Measurements from ENCODE around the gene HAUS5. TPM values are rescaled to one million over a fixed set of nuclear protein-coding genes. Genes with fewer than 3 reads are reported as not detected.

HAUS5 gene
- total RNA-seq, 1 donor from 2014 or later: 15.9 TPM

Other genes with a start within 250 kb of the HAUS5 start
- gene GPR42, start 241.7 kb upstream of the HAUS5 start, total RNA-seq (ENCODE audit: unreplicated experiment): not detected
- gene FFAR2, start 164.5 kb upstream of the HAUS5 start, total RNA-seq (ENCODE audit: unreplicated experiment): not detected
- gene KRTDAP, start 122.3 kb upstream of the HAUS5 start, total RNA-seq (ENCODE audit: unreplicated experiment): not detected
- 0.88 TPM for gene DMKN, start 99.1 kb upstream of the HAUS5 start, total RNA-seq (ENCODE audit: unreplicated experiment)
- 0.29 TPM for gene SBSN, start 84.4 kb upstream of the HAUS5 start, total RNA-seq (ENCODE audit: unreplicated experiment)
- not detected for gene GAPDHS, start 79.3 kb upstream of the HAUS5 start, total RNA-seq (ENCODE audit: unreplicated experiment)
- gene TMEM147, start 67.1 kb upstream of the HAUS5 start, total RNA-seq (ENCODE audit: unreplicated experiment): 67.2 TPM
- gene ATP4A, start 49.1 kb upstream of the HAUS5 start, total RNA-seq (ENCODE audit: unreplicated experiment): 0.32 TPM
- not detected for gene PMIS2, start 26.6 kb upstream of the HAUS5 start, total RNA-seq (ENCODE audit: unreplicated experiment)
- gene RBM42, start 16.3 kb downstream of the HAUS5 start, total RNA-seq (ENCODE audit: unreplicated experiment): 78.7 TPM
- gene ETV2, start 29.0 kb downstream of the HAUS5 start, total RNA-seq (ENCODE audit: unreplicated experiment): 1.3 TPM
- 448 TPM for gene COX6B1, start 35.6 kb downstream of the HAUS5 start, total RNA-seq (ENCODE audit: unreplicated experiment)
- not detected for gene UPK1A, start 53.8 kb downstream of the HAUS5 start, total RNA-seq (ENCODE audit: unreplicated experiment)
- gene ZBTB32, start 91.8 kb downstream of the HAUS5 start, total RNA-seq (ENCODE audit: unreplicated experiment): not detected
- 60.8 TPM for gene KMT2B, start 105.3 kb downstream of the HAUS5 start, total RNA-seq (ENCODE audit: unreplicated experiment)
- gene IGFLR1, start 129.7 kb downstream of the HAUS5 start, total RNA-seq (ENCODE audit: unreplicated experiment): 4.7 TPM
- 24.3 TPM for gene U2AF1L4, start 132.7 kb downstream of the HAUS5 start, total RNA-seq (ENCODE audit: unreplicated experiment)
- gene PSENEN, start 132.9 kb downstream of the HAUS5 start, total RNA-seq (ENCODE audit: unreplicated experiment): 109 TPM
- gene LIN37, start 135.8 kb downstream of the HAUS5 start, total RNA-seq (ENCODE audit: unreplicated experiment): 29.8 TPM
- gene HSPB6, start 144.3 kb downstream of the HAUS5 start, total RNA-seq (ENCODE audit: unreplicated experiment): 0.49 TPM
- 41.7 TPM for gene PROSER3, start 145.4 kb downstream of the HAUS5 start, total RNA-seq (ENCODE audit: unreplicated experiment)
- gene ARHGAP33, start 162.8 kb downstream of the HAUS5 start, total RNA-seq (ENCODE audit: unreplicated experiment): 180 TPM
- gene PRODH2, start 200.1 kb downstream of the HAUS5 start, total RNA-seq (ENCODE audit: unreplicated experiment): 0.64 TPM
- 4.7 TPM for gene NPHS1, start 239.8 kb downstream of the HAUS5 start, total RNA-seq (ENCODE audit: unreplicated experiment)
- gene KIRREL2, start 244.2 kb downstream of the HAUS5 start, total RNA-seq (ENCODE audit: unreplicated experiment): 47.1 TPM